Spleen (tissue), 11 donors: Measurements from ENCODE around the gene GPHN. TPM values are rescaled to one million over a fixed set of nuclear protein-coding genes. Genes with fewer than 3 reads are reported as not detected.

Experiments used
- DNase-seq: peaks from one replicate; pipeline ENCODE4 v3.0.0-alpha.2; 2020
- H3K27ac ChIP-seq, 8 donors: fragments of 200-600 bp; sonication (generic) in 7 of 8; 1 replicate in 4 of 8; 2 replicates in 4 of 8; pipeline versions ENCODE4 v1.5.0 to v1.8.0; 2016 to 2021; ENCODE audit warnings: inconsistent platforms in 4 of 8, mild to moderate bottlenecking in 4 of 8, moderate library complexity in 1 of 8
- H3K27me3 ChIP-seq, 7 donors: fragments of 200-600 bp; sonication (generic) in 6 of 7; replicated peaks in 1 of 7; 1 replicate in 4 of 7; 2 replicates in 3 of 7; pipeline versions ENCODE4 v1.5.0 to v1.8.0; 2016 to 2021; ENCODE audit warnings: inconsistent platforms in 3 of 7, mild to moderate bottlenecking in 1 of 7
- H3K36me3 ChIP-seq, 6 donors: fragments of 200-600 bp; sonication (generic) in 5 of 6; 1 replicate in 4 of 6; 2 replicates in 2 of 6; pipeline versions ENCODE4 v1.5.0 to v1.8.0; 2016 to 2021; ENCODE audit warnings: inconsistent platforms in 2 of 6
- H3K4me1 ChIP-seq, 6 donors: fragments of 200-600 bp; sonication (generic) in 5 of 6; 1 replicate in 3 of 6; 2 replicates in 3 of 6; pipeline versions ENCODE4 v1.5.0 to v1.8.0; 2016 to 2021; ENCODE audit warnings: inconsistent platforms in 3 of 6
- H3K4me3 ChIP-seq, 8 donors: fragments of 200-600 bp; sonication (generic) in 7 of 8; 1 replicate in 4 of 8; 2 replicates in 4 of 8; pipeline versions ENCODE4 v1.5.0 to v1.8.0; 2016 to 2021; ENCODE audit warnings: inconsistent platforms in 4 of 8, mild to moderate bottlenecking in 4 of 8, moderate library complexity in 2 of 8
- H3K9me3 ChIP-seq, 8 donors: fragments of 200-600 bp; sonication (generic) in 7 of 8; 1 replicate in 4 of 8; 2 replicates in 4 of 8; pipeline versions ENCODE4 v1.5.0 to v1.8.0; 2016 to 2021; ENCODE audit warnings: inconsistent platforms in 4 of 8
- POLR2A ChIP-seq, 3 donors: fragments of 450-650 bp; IDR thresholded peaks; one replicate each; pipeline ENCODE4 v1.5.1; 2017; ENCODE audit warnings: antibody characterized with exemption in 3 of 3, mild to moderate bottlenecking in 1 of 3
- POLR2AphosphoS5 ChIP-seq, 3 donors: sonication (generic); formaldehyde crosslinking; IDR thresholded peaks; one replicate each; pipeline ENCODE4 v1.5.1; 2017; ENCODE audit warnings: antibody characterized with exemption in 3 of 3
- whole genome bisulfite sequencing, 5 donors: extraction: QIAGEN DNeasy Blood & Tissue Kit in 3 of 5; methylation state at CpG; one replicate each; pipeline versions ENCODE4 v1.1.5 to v1.1.7; 2013 to 2018; 5-methylcytosine and 5-hydroxymethylcytosine counted together
- intact Hi-C: fragments of 100-400 bp; cut with DNase I; formaldehyde crosslinking; loops from one replicate; pipeline ENCODE4 v1.15.0; 2023; ENCODE audit warnings: low total_unique reads
- polyA plus RNA-seq, 3 donors: library from polyadenylated mRNA; stranded (reverse); fragments of 200-250 nt; gene quantifications; one replicate each; pipeline ENCODE4 v1.2.1, GENCODE V29; 2013
- total RNA-seq, 7 donors: library from RNA; depleted of rRNA in 3 of 7; stranded (reverse); fragments of >200 nt in 3 of 7; fragmentation: NEBNext Ultra II Directional in 4 of 7; extraction: Animal tissue kit (Norgen Biotek cat#: 25700) in 4 of 7; gene quantifications; one replicate each; pipeline versions ENCODE4 v1.1.0 to v1.2.1, GENCODE V29; 2016 to 2021
- TF ChIP-seq, protein P1 (sequence below), 11 experiments: fragments of 200-600 bp in 7 of 11; fragments of 450-650 bp in 4 of 11; sonication (generic) in 4 of 11; IDR thresholded peaks in 8 of 11; conservative IDR thresholded peaks in 3 of 11; 1 replicate in 7 of 11; 2 replicates in 4 of 11; pipeline versions ENCODE4 v1.4.0 to v1.8.0; 2016 to 2021; ENCODE audit warnings: antibody characterized with exemption in 11 of 11, inconsistent platforms in 4 of 11, mild to moderate bottlenecking in 1 of 11
- donor health status: healthy with polysubstance abuse.
- donor health status: DM: no; HTN: no; CAD: no; lungs with moderate emphysema.
- donor health status: DM: no; HTN: no; CAD: no.
- donor health status: Bipolar disorder and iron deficiency.
- donor health status: healthy.
- donor health status: DM: no; HTN: no; CAD: no.
- donor health status: DM: yes; HTN: yes; CAD: no.

Gene GPHN
- total and polyA plus RNA-seq, 10 donors: 9.0 to 26.9 (median 15.7) TPM

DNA sequence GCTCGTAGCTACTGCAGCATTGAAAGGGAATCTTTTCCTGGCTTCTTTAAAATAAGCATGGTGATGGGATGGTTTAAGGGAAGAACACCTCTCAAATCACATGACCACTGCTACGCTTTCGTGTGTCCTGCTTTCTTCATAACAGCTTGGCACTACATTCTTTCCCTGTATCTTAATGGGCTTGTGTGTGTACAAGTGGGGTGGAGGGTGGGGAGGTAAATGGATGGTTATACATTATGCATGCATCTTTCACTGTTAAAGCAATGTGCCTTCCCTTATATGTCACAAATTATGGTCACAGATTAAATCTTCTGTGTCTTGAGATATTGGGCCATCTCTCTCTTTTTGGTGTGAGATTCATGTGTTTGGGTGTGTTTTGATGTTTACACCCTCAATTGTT lies 511.8 kb downstream of the GPHN start:
- no peak for DNase-seq
- 85 to 95% (median 90%) methylated on average over 3 of the region's 3 CpGs for WGBS, 5 donors
- no peak overlapping the region for H3K27ac ChIP-seq

DNA sequence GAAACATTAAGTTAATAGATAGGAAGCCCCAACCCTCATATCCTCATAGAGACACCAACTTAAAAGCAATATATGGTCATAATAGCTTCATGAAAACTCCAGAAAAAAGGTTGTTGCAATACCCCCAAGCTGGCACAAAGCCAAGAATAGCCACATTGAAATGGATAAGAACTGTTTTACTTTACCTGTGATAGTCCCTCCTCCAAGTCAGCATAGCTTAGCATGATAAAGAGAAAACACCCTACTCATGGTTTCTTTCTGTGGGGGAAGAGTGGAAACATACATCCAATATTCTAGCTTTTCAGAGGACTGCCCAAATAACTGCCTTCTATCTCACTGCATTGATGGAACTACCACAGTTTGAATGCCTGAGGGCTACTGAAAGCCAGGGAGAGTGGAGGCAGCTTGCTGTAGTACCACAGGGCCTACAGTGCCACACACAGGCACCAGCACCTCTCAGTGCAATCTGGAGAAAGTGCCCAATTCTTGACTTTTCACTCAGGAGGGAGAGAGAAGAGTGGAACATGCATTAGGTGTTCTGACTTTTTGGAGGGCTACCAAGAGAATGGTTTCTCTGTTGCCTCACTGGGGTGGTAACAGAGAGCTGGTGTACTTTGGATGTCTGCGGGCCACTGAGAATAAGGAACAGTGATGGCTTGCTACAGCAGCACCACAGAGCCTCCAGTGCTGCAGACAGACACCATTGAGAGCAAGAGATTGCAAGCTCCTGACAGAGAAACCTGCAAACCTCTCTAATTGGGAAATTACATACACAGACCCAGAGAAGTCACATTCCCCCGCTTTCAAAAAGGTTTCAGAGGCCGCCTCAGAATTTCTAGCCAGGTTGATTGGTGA lies 524.2 kb downstream of the GPHN start:
- Histone ChIP-seq H3K4me1 (no peaks in the 10 kb centered on the region), H3K27me3 (no peaks in the 10 kb centered on the region), H3K9me3 (peaks cover 0 to 16% (median 6%) of the 10 kb centered on the region in 8 donors), H3K4me3 (no peak overlapping the region), H3K36me3 (peaks cover 0 to 9% (median 0%) of the 10 kb centered on the region in 6 donors), H3K27ac (no peak overlapping the region)
- TF ChIP-seq, protein P1, sequence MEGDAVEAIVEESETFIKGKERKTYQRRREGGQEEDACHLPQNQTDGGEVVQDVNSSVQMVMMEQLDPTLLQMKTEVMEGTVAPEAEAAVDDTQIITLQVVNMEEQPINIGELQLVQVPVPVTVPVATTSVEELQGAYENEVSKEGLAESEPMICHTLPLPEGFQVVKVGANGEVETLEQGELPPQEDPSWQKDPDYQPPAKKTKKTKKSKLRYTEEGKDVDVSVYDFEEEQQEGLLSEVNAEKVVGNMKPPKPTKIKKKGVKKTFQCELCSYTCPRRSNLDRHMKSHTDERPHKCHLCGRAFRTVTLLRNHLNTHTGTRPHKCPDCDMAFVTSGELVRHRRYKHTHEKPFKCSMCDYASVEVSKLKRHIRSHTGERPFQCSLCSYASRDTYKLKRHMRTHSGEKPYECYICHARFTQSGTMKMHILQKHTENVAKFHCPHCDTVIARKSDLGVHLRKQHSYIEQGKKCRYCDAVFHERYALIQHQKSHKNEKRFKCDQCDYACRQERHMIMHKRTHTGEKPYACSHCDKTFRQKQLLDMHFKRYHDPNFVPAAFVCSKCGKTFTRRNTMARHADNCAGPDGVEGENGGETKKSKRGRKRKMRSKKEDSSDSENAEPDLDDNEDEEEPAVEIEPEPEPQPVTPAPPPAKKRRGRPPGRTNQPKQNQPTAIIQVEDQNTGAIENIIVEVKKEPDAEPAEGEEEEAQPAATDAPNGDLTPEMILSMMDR (IDR thresholded peaks at IDR 0.05 in 8 of 11, conservative IDR thresholded peaks at IDR 0.05 in 3 of 11): no peak
- TF ChIP-seq POLR2AphosphoS5 (IDR thresholded peaks at IDR 0.05) (no peak), POLR2A (IDR thresholded peaks at IDR 0.05) (no peak)
- intact Hi-C loops: no loop called here
- DNase-seq: no peak
- 94 to 98% (median 95%) methylated on average over 3 of the region's 3 CpGs for WGBS, 5 donors

More for the DNA sequence above, 511.8 kb downstream of the GPHN start:
- peaks cover 0 to 11% (median 7%) of the 10 kb centered on the region in 8 donors for H3K9me3 ChIP-seq
- no peaks in the 10 kb centered on the region for H3K27me3 ChIP-seq
- no peak overlapping the region for H3K4me3 ChIP-seq
- H3K4me1 ChIP-seq: no peaks in the 10 kb centered on the region
- peaks cover 0 to 6% (median 2%) of the 10 kb centered on the region in 6 donors for H3K36me3 ChIP-seq
- intact Hi-C loops: no loop called here
- TF ChIP-seq POLR2AphosphoS5 (IDR thresholded peaks at IDR 0.05) (no peak), POLR2A (IDR thresholded peaks at IDR 0.05) (no peak)
- TF ChIP-seq, protein P1 (IDR thresholded peaks at IDR 0.05 in 8 of 11, conservative IDR thresholded peaks at IDR 0.05 in 3 of 11): no peak

DNA sequence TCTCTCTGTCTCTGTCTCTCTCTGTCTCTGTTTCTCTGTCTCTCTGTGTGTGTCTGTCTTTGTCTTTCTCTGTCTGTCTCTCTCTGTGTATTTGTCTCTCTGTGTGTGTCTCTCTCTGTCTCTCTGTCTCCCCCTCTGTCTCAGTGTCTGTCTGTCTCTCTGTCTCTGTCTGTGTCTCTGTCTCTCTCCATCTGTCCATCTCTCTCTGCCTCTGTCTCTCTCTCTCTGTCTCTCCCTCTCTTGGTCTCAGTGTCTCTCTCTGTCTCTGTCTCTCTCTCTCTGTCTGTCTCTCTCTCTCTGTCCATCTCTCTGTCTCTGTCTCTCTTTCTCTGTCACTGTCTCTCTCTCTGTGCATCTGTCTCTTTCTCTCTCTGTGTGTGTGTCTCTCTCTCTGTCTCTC lies 537.5 kb downstream of the GPHN start:
- no peak overlapping the region for H3K4me3 ChIP-seq
- no peaks in the 10 kb centered on the region for H3K36me3 ChIP-seq
- intact Hi-C loops: no loop called here
- peaks cover 0 to 18% (median 10%) of the 10 kb centered on the region in 8 donors for H3K9me3 ChIP-seq
- no peak overlapping the region for H3K27ac ChIP-seq
- TF ChIP-seq POLR2A (IDR thresholded peaks at IDR 0.05): no peak
- TF ChIP-seq, protein P1 (IDR thresholded peaks at IDR 0.05 in 8 of 11, conservative IDR thresholded peaks at IDR 0.05 in 3 of 11): no peak
- TF ChIP-seq POLR2AphosphoS5 (IDR thresholded peaks at IDR 0.05): no peak
- no peaks in the 10 kb centered on the region for H3K4me1 ChIP-seq
- no peaks in the 10 kb centered on the region for H3K27me3 ChIP-seq
- no peak for DNase-seq

DNA sequence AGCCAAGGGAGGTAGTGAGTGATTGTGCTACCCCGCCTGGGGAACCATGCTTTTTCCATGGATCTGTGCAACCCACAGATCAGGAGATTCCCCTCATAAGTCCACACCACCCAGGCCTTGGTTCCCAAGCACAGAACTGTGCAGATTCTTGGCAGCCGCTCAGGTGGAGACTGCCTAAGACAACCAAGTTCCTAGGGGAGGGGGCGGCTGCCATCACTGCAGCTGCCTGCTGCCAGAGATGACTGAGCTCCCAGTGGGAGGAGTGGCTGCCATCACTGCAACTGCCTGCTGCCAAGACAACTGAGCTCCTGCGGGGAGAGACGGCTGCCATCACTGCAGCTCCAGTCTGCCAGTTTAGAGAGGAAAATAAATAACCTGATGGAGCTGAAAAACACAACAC lies 542.9 kb downstream of the GPHN start:
- TF ChIP-seq POLR2A (IDR thresholded peaks at IDR 0.05): no peak
- TF ChIP-seq, protein P1 (IDR thresholded peaks at IDR 0.05 in 8 of 11, conservative IDR thresholded peaks at IDR 0.05 in 3 of 11): no peak
- no peak for TF ChIP-seq POLR2AphosphoS5 (IDR thresholded peaks at IDR 0.05)
- WGBS, 5 donors: 95 to 99% (median 98%) methylated on average over 4 to 5 of the region's 5 CpGs
- peaks cover 0 to 37% (median 14%) of the 10 kb centered on the region in 8 donors for H3K9me3 ChIP-seq
- peaks cover 0 to 6% (median 0%) of the 10 kb centered on the region in 6 donors for H3K36me3 ChIP-seq
- H3K27me3 ChIP-seq: no peaks in the 10 kb centered on the region
- intact Hi-C loops: no loop called here
- no peak for DNase-seq
- H3K27ac ChIP-seq: no peak overlapping the region
- H3K4me3 ChIP-seq: no peak overlapping the region
- H3K4me1 ChIP-seq: no peaks in the 10 kb centered on the region
